Measurements from ENCODE around the gene MBD3L5. TPM values are rescaled to one million over a fixed set of nuclear protein-coding genes. Genes with fewer than 3 reads are reported as not detected.

The MBD3L5 gene
- total and polyA plus RNA-seq, 8 donors, result not detected

DNA sequence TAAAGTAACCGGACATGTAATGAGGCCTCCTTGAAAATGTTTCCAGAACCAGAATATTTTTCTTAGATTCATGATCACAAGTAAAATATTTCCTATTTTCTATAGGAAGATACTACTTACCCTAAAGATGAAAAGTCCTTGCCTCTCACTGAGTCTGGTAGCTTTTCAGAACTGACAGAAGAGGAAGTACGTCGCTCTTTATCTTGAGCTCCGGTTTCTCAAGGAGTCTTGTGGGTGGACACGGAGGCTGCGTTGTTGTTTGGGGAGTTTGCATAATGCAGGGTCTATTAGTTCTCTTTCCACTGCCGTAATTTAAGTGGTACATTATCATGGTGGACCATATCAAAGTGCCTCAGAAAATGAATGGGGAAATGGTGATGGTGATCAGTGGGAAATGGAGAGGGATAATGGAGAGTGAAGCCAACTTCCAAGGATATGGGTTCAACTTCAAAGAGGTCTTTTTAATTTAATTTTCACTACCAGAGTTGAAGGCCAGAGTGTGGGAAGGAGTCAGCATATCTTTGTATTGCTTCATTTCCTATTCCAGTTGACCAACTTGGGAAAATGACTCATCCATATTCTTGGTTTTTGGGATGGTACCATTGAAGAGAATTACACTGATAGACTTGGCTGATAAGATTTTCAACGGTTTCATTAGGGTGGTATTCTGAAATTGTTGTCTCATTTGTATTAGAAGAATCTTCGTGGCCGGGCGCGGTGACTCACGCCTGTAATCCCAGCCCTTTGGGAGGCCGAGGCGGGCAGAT is 32.5 kb upstream of the MBD3L5 start:
- peak overlapping the region in 1 of 2 donors; percentile 37 for H3K27ac ChIP-seq
- H3K36me3 ChIP-seq, result no peaks in the 10 kb centered on the region
- TF ChIP-seq, protein P1, sequence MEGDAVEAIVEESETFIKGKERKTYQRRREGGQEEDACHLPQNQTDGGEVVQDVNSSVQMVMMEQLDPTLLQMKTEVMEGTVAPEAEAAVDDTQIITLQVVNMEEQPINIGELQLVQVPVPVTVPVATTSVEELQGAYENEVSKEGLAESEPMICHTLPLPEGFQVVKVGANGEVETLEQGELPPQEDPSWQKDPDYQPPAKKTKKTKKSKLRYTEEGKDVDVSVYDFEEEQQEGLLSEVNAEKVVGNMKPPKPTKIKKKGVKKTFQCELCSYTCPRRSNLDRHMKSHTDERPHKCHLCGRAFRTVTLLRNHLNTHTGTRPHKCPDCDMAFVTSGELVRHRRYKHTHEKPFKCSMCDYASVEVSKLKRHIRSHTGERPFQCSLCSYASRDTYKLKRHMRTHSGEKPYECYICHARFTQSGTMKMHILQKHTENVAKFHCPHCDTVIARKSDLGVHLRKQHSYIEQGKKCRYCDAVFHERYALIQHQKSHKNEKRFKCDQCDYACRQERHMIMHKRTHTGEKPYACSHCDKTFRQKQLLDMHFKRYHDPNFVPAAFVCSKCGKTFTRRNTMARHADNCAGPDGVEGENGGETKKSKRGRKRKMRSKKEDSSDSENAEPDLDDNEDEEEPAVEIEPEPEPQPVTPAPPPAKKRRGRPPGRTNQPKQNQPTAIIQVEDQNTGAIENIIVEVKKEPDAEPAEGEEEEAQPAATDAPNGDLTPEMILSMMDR (IDR thresholded peaks at IDR 0.05), result no peak
- H3K4me3 ChIP-seq, result no peak overlapping the region
- no peak for DNase-seq
- H3K27me3 ChIP-seq, result peaks cover 0 to 22% of the 10 kb centered on the region in 2 donors
- H3K9me3 ChIP-seq, result no peaks in the 10 kb centered on the region
- intact Hi-C loops (cut with DNase I), result no loop called here
- peaks cover 0 to 3% of the 10 kb centered on the region in 2 donors for H3K4me1 ChIP-seq
- peak; percentile 21 for ATAC-seq

DNA sequence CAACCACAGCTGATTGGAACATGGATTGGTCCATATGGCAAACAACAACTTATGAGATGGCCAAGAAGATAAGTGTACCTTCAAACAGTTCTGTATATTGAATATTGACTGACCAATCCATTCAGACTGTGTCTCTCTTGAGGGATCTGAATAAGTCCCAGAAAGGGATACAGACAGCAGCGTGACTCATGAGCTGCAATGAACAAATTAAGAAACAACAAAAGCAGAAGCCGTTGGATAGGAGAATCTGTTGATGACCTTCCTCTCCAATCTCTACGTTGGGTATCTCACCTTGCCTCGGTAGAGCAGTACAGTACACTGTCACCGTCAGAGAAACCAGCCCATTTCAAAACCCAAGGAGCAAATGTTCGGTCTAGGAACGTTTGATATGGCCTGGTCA is 30.4 kb upstream of the MBD3L5 start:
- no peak overlapping the region for H3K27ac ChIP-seq
- H3K4me1 ChIP-seq, result peaks cover 0 to 3% of the 10 kb centered on the region in 2 donors
- TF ChIP-seq, protein P1 (IDR thresholded peaks at IDR 0.05), result no peak
- H3K9me3 ChIP-seq, result no peaks in the 10 kb centered on the region
- H3K36me3 ChIP-seq, result no peaks in the 10 kb centered on the region
- no peak for DNase-seq
- peak; percentile 24 for ATAC-seq
- intact Hi-C loops (cut with DNase I), result no loop called here
- peaks cover 0 to 22% of the 10 kb centered on the region in 2 donors for H3K27me3 ChIP-seq
- H3K4me3 ChIP-seq, result no peak overlapping the region

DNA sequence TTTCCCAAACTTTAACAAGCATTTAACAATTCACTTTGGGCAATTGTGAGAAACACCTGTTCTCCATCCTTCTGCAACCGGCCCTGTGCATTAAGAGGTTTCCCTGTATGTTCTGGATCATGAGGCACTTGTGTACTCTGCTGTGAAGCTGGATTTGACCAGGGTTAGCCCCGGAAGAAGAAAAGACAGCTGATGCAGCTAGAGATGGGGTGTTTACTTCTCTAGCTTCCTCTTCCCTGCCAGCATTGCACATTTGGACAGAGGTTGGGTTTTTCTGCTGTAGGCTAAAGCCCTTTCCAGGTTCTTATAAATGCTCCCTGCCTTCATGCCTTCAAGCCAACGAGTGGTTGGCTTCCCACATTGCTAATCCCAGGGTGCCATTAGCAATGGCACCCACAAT is 30.0 kb upstream of the MBD3L5 start:
- H3K9me3 ChIP-seq, result no peaks in the 10 kb centered on the region
- intact Hi-C loops (cut with DNase I), result no loop called here
- DNase-seq (no peak), ATAC-seq (peak; percentile 47)
- peaks cover 0 to 3% of the 10 kb centered on the region in 2 donors for H3K4me1 ChIP-seq
- H3K36me3 ChIP-seq, result no peaks in the 10 kb centered on the region
- H3K4me3 ChIP-seq, result no peak overlapping the region
- H3K27ac ChIP-seq, result no peak overlapping the region
- peaks cover 0 to 22% of the 10 kb centered on the region in 2 donors for H3K27me3 ChIP-seq
- TF ChIP-seq, protein P1 (IDR thresholded peaks at IDR 0.05), result no peak

DNA sequence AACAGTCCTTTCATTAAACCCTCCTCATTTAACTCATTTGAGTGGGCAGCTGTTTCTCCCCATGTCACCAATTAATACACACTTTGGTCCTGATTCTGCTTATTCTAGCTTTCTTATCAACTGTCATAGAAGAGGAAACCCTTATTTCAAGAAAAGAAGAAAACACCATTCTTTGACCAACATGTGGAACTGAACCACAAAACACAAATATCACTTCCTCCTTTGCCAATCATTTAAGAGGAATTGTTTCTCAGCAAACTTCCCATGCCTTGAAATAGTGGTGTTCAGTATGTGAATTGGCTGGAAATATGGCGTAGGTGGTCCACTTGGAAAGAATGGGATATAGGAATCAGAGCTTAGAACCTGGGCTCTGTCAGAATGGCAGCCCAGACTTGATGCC is 29.6 kb upstream of the MBD3L5 start:
- intact Hi-C loops (cut with DNase I), result no loop called here
- ATAC-seq (no peak), DNase-seq (no peak)
- H3K36me3 ChIP-seq, result no peaks in the 10 kb centered on the region
- TF ChIP-seq, protein P1 (IDR thresholded peaks at IDR 0.05), result no peak
- no peaks in the 10 kb centered on the region for H3K9me3 ChIP-seq
- peaks cover 0 to 3% of the 10 kb centered on the region in 2 donors for H3K4me1 ChIP-seq
- H3K27ac ChIP-seq, result no peak overlapping the region
- H3K27me3 ChIP-seq, result peaks cover 0 to 22% of the 10 kb centered on the region in 2 donors
- no peak overlapping the region for H3K4me3 ChIP-seq

DNA sequence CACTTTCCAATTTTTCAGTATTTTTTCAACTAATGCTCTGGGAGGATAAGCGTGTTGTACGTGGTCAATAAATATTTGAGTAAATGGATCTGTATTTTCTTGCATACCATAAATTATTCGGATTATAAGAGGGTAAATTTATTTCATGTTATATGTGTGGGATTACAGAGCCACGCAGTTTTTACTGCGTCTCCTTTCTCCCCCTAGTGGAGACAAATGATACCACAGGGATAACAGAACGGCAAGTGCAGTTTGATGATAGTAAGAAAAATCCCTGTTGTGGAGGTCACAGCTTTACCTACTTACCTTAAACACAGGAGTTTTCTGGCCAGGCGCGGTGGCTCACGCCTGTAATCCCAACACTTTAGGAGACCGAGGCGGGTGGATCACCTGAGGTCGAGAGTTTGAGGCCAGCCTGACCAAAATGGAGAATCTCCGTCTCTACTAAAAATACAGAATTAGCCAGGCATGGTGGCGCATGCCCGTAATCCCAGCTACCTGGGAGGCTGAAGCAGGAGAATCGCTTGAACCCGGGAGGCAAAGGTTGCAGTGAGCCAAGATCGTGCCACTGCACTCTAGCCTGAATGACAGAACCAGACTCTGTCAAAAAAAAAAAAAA is 26.0 kb upstream of the MBD3L5 start:
- TF ChIP-seq, protein P1 (IDR thresholded peaks at IDR 0.05), result peak; percentile 45 to 64
- no peak overlapping the region for H3K27ac ChIP-seq
- H3K36me3 ChIP-seq, result no peaks in the 10 kb centered on the region
- H3K27me3 ChIP-seq, result peaks cover 0 to 14% of the 10 kb centered on the region in 2 donors
- ATAC-seq, result peak; percentile 65
- no peak overlapping the region for H3K4me3 ChIP-seq
- peak in 1 of 4 donors; percentile 39 for DNase-seq
- intact Hi-C loops (cut with DNase I), result no loop called here
- H3K4me1 ChIP-seq, result peaks cover 0 to 9% of the 10 kb centered on the region in 2 donors
- H3K9me3 ChIP-seq, result no peaks in the 10 kb centered on the region

Data from left lung (tissue), 10 donors.